ES-I3 (cell line): ENCODE data around the gene ACSL1.

Source experiments
- H3K36me3 ChIP-seq: 2 replicates; pipeline ENCODE4 v1.6.1; 2013; ENCODE audit warnings: mild to moderate bottlenecking, low read length, control low read depth, moderate library complexity; ENCODE audit not compliant: insufficient read depth
- H3K4me1 ChIP-seq: 2 replicates; pipeline ENCODE4 v1.6.1; 2013; ENCODE audit warnings: mild to moderate bottlenecking, control low read depth, low read length; ENCODE audit not compliant: insufficient read depth
- H3K9ac ChIP-seq: 2 replicates; pipeline ENCODE4 v1.6.1; 2013; ENCODE audit warnings: low read depth, mild to moderate bottlenecking, low read length, moderate library complexity
- H3K9me3 ChIP-seq: 2 replicates; pipeline ENCODE4 v1.6.1; 2013; ENCODE audit warnings: mild to moderate bottlenecking, low read length, moderate library complexity; ENCODE audit not compliant: control insufficient read depth, insufficient read depth

ACSL1 gene

GRCh38 chr4:184775854-184776555 lies 49.8 kb downstream of the ACSL1 start:
- H3K36me3 ChIP-seq: no peaks in the 10 kb centered on the region
- H3K9ac ChIP-seq: no peak overlapping the region
- no peaks in the 10 kb centered on the region; the same call in 1 of the 2 replicates for H3K9me3 ChIP-seq
- no peaks in the 10 kb centered on the region for H3K4me1 ChIP-seq

GRCh38 chr4:184774152-184774551 lies 51.6 kb downstream of the ACSL1 start:
- Histone ChIP-seq H3K9ac (no peak overlapping the region), H3K9me3 (no peaks in the 10 kb centered on the region; the same call in 1 of the 2 replicates), H3K36me3 (no peaks in the 10 kb centered on the region), H3K4me1 (no peaks in the 10 kb centered on the region)

GRCh38 chr4:184771416-184771815 lies 54.4 kb downstream of the ACSL1 start:
- H3K9ac ChIP-seq: no peak overlapping the region
- H3K4me1 ChIP-seq: no peaks in the 10 kb centered on the region
- H3K9me3 ChIP-seq: no peaks in the 10 kb centered on the region
- no peaks in the 10 kb centered on the region for H3K36me3 ChIP-seq

GRCh38 chr4:184769141-184769765 lies 56.5 kb downstream of the ACSL1 start:
- Histone ChIP-seq H3K36me3 (no peaks in the 10 kb centered on the region), H3K9me3 (no peaks in the 10 kb centered on the region), H3K4me1 (no peaks in the 10 kb centered on the region), H3K9ac (no peak overlapping the region)

DNA sequence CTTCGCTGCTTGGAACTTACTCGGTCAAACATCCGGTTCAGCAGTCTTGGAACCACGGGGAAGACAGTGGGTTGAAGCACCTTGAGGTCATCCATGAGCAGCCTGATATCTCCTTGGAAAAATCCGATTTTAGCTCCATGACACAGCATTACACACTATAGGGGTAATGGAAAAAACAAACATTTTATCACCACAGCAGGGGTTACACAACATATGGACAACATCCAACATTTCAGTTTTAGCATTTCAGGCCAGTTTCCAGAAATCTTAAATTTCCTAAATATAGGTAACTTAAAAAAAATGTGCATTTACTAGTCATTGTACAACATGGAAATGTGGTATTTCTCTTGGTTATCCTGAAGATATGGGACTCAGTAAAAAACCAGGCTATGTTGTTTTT lies 57.5 kb downstream of the ACSL1 start:
- Histone ChIP-seq H3K9me3 (no peaks in the 10 kb centered on the region), H3K9ac (no peak overlapping the region), H3K36me3 (no peaks in the 10 kb centered on the region), H3K4me1 (no peaks in the 10 kb centered on the region)

DNA sequence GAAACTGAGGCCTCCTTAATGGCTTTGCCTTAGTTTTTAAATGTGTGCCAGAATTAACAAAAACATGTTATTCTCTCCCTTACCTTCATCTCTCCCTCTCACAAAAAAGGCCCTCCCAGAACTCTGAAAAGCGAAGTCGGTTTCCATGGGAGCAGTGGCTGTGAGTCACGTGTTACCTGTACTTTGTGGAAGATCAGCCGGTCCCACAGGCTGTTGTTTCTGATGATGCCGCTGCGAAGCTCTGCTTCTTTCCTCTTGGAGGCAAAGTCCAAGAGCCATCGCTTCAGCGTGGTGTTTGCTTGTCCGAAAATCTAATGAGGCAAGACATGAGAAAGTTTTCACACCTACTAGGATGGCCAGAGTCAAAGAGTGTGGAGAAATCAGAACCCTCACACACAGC lies 59.3 kb downstream of the ACSL1 start:
- Histone ChIP-seq H3K36me3 (no peaks in the 10 kb centered on the region), H3K9ac (no peak overlapping the region), H3K4me1 (no peaks in the 10 kb centered on the region), H3K9me3 (no peaks in the 10 kb centered on the region)

DNA sequence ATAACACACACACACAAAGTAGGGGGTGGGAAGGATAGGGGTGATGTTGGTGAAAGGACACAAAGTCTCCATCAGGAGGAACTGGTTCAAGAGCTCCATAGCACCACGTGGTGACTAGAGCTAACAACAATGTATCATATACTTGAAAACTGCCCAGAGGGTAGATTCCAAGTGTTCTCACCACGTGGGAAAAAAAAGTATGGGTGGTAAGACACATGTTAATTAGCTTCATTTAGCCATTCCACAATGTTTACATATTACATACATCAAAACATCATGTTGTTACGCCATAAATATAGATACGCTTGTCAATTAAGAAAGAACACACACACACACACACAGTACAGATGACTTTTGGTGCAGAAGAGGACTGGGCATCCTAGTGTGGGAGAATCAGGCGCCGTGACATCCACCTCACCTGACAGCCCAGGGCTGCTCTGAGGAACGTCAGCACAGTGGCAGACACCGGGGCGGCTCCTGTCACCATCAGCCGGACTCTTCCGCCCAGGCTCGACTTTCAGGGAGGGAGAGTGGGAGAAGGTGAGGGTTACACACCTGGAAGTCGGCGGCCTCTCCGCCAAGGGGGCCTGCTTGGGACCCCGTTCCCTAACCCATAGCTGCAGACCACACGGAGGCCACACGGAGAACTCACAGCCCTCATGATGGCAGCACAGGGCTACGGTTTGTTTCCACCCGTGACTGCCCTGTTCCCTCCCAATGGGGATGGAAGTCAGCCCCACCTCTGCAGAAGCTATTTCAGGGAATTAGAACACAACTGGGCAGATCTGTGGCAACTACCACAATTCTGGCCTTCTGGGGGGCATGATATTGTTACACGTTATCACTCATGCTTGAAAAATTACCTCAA lies 60.1 kb downstream of the ACSL1 start:
- H3K9ac ChIP-seq: no peak overlapping the region
- no peaks in the 10 kb centered on the region for H3K4me1 ChIP-seq
- H3K9me3 ChIP-seq: no peaks in the 10 kb centered on the region
- H3K36me3 ChIP-seq: no peaks in the 10 kb centered on the region

DNA sequence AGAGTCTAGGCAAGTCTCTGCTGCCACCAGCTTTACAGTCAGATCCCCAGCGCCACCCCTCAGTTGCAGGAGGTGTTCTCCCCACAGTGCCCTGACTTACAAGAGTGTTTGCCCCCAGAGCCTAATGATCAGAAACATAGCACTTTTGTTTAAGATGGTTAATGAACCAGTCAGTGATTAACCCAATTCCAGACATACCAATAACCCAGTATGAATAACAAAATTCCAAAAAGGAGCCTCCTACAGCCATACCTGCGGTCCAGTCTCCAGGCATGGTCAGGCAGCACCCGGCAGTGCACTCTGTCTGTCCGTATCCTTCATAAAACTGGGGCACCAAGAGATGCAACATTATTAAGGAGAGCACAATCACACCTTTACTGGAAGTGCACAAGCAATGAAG lies 61.2 kb downstream of the ACSL1 start:
- Histone ChIP-seq H3K9me3 (no peaks in the 10 kb centered on the region), H3K36me3 (no peaks in the 10 kb centered on the region), H3K4me1 (no peaks in the 10 kb centered on the region), H3K9ac (no peak overlapping the region)

DNA sequence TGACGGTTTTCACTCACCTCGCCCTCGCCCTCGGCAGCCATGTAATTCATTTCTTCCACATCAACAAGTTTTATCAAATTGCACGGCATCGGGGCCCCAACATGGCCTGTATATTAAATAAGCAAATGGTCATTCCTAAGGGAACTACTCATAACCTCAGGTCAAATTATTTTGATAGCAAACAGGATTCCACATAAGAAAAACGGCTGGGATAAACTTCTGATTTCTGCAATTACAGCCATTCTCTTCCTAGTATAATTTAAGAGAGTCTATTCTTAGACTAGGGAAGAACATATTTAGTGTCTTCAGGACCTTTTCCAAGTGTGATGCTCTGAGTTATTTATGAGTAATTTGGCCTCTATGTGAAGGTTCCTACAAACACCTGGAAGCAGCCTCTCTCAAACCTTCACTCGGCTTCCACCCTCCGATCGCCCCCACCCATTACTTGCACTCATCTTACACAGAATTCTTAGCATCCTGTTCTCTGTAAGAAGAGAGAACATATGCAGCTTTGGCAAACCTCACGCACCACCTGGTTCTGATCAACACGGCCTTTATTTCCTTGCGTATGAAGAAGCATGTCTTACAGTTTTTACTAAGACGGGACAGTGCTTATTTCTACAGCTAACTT lies 62.5 kb downstream of the ACSL1 start:
- Histone ChIP-seq H3K9me3 (no peaks in the 10 kb centered on the region), H3K36me3 (no peaks in the 10 kb centered on the region), H3K9ac (no peak overlapping the region), H3K4me1 (no peaks in the 10 kb centered on the region)

DNA sequence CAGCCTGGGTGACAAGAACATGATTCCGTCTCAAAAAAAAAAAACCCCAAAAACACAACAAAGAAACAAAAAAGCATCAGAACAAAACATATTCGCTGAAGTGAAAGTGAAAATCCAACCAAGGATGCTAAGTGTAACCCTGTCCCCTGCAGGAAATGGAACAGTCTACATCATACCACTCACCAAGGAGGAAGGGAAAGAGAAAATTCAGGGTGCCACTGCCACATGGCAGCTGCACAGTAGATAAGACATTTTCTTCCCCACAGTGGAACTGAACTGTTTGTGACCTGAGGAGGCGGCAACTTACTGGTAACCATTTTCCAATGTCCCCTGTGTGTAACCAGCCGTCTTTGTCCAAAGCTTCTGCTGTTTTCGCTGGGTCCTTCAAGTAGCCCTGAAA lies 63.7 kb downstream of the ACSL1 start:
- no peaks in the 10 kb centered on the region for H3K4me1 ChIP-seq
- no peaks in the 10 kb centered on the region for H3K36me3 ChIP-seq
- no peaks in the 10 kb centered on the region for H3K9me3 ChIP-seq
- H3K9ac ChIP-seq: no peak overlapping the region

- Histone ChIP-seq H3K9ac (no peak overlapping the region), H3K4me1 (no peaks in the 10 kb centered on the region), H3K9me3 (no peaks in the 10 kb centered on the region), H3K36me3 (no peaks in the 10 kb centered on the region)
These were observed 65.1 kb downstream of the ACSL1 start for GRCh38 chr4:184760681-184761080.

DNA sequence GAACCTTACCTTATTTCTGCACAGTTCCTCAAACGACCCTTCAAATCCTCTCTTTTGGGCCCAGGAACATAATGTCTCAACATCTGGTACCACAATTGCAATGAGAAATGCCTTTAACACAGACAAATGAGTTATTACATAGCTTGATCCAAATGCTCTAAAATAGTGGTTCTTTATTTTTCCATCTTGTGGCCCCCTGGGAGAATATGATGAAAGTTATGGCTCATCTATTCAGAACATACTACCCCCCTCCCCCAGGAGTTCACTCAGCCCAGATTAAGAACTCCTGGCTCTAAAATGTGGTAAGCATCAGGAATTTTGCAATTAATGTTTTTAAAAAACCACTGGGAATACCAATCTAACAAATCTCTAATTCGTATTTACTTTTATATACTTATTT lies 68.0 kb downstream of the ACSL1 start:
- H3K9me3 ChIP-seq: no peaks in the 10 kb centered on the region
- no peaks in the 10 kb centered on the region for H3K36me3 ChIP-seq
- no peaks in the 10 kb centered on the region for H3K4me1 ChIP-seq
- H3K9ac ChIP-seq: no peak overlapping the region

GRCh38 chr4:184756399-184756798 lies 69.4 kb downstream of the ACSL1 start:
- H3K9me3 ChIP-seq: no peaks in the 10 kb centered on the region
- no peaks in the 10 kb centered on the region for H3K36me3 ChIP-seq
- H3K4me1 ChIP-seq: no peaks in the 10 kb centered on the region
- no peak overlapping the region for H3K9ac ChIP-seq

DNA sequence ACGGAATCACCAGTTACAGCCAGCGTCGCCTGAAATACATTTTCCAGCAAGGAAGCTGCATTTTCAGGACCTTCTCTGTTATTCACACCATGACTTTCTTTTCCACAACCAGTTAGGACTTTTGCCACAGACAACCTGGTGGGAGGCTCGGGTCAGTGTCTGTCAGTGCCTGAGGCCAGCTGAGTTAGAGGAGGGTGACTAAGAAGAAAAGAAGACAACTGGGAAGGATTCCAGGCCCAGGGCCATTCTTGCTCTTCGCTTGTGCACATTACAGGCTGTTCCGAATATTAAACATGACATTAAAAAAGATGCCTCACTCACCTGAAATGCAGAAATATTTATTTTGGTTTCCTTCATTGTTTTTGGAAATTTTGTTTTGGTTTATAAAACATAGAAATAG lies 70.5 kb downstream of the ACSL1 start:
- no peaks in the 10 kb centered on the region for H3K9me3 ChIP-seq
- no peak overlapping the region for H3K9ac ChIP-seq
- H3K4me1 ChIP-seq: no peaks in the 10 kb centered on the region
- H3K36me3 ChIP-seq: no peaks in the 10 kb centered on the region
